Measurements from ENCODE around the gene SRA1. TPM values are rescaled to one million over a fixed set of nuclear protein-coding genes. Genes with fewer than 3 reads are reported as not detected.

The SRA1 gene
- polyA plus RNA-seq, 4 donors, result 23.4 to 29.6 (median 26.4) TPM

- no peak for DNase-seq (ENCODE audit: low read depth in 4 of 4, low spot score in 3 of 4)
Observed at GRCh38 chr5:140571105-140571504, 13.8 kb upstream of the SRA1 start.

DNA sequence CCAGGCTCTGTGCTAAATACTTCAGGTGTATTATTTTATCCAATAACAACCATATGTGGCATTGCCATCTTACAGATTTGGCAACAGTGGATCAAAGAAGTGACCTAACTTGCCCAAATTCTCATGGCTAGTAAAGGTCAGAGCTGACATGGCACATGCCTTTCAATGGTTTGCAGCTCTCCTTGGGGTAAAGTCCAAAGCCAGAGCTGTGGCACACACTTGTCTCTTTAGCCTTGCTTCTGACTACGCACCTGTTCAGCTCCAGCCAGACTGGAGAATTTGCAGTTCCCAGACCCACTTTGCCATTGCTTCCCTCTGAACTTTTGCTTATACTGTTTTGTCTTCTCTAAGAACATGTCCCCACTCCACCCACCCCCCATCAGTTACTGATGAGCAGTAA lies 13.2 kb upstream of the SRA1 start:
- no peak for DNase-seq (ENCODE audit: low read depth in 4 of 4, low spot score in 3 of 4)

GRCh38 chr5:140570058-140570457 lies 12.8 kb upstream of the SRA1 start:
- no peak for DNase-seq (ENCODE audit: low read depth in 4 of 4, low spot score in 3 of 4)

DNA sequence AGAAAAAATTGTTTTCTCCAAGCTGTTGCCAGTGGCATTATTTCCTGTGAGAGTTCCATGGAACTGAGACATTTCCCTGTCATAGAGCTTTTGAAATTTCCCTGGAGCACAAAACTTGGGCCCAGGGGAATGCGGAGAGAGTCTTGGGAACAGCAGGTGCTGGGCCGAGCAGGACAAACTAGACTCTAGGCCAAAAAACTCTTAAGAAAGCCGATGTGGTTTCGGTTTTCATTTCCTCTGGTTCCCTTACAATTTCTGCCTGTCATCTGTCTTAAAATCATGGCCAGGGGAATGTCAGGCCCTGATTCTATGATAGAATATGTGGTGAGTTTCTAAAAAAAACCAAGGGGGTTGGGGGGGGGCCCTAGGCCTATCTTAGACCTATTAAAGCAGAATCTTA lies 11.9 kb upstream of the SRA1 start:
- DNase-seq (ENCODE audit: low read depth in 4 of 4, low spot score in 3 of 4), result no peak

DNA sequence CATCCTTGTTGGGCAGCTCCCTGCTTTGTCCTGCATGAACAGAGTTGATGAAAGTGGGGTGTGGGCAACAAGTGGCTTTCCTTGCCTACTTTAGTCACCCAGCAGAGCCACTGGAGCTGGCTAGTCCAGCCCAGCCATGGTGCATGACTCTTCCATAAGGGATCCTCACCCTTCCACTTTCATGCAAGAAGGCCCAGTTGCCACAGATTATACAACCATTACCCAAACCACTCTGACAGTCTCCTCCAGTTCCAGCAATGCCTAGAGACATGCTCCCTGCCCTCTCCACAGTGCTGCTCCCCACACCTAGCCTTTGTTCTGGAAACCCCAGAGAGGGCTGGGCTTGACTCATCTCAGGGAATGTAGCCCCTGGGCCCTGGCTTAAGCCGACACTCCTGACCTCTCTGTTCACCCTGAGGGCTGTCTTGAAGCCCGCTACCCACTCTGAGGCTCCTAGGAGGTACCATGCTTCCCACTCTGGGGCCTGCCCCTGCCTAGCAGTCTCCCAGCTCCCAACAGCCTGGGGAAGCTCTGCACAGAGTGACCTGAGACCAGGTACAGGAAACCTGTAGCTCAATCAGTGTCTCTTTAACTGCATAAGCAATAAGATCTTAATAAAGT lies 11.3 kb upstream of the SRA1 start:
- DNase-seq (ENCODE audit: low read depth in 4 of 4, low spot score in 3 of 4), result no peak

GRCh38 chr5:140567871-140568270 lies 10.6 kb upstream of the SRA1 start:
- DNase-seq (ENCODE audit: low read depth in 4 of 4, low spot score in 3 of 4), result no peak

GRCh38 chr5:140567136-140567818 lies 10.0 kb upstream of the SRA1 start:
- DNase-seq (ENCODE audit: low read depth in 4 of 4, low spot score in 3 of 4), result no peak

- no peak for DNase-seq (ENCODE audit: low read depth in 4 of 4, low spot score in 3 of 4)
Observed at GRCh38 chr5:140566665-140567064, 9.4 kb upstream of the SRA1 start.

DNA sequence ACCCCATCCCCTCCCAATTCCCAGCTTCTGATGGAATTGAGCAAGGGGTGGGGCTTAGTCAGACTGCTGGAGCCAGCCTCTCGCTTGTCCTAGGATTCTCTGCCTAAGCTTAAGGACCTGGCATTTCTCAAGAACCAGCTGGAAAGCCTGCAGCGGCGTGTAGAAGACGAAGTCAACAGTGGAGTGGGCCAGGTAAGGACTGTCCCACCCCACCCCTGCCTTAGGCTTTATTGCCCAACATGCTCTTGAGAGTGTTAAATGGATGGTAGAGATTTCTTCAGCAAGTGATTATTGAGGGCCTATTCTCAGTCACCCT lies 8.5 kb upstream of the SRA1 start:
- DNase-seq (ENCODE audit: low read depth in 4 of 4, low spot score in 3 of 4), result no peak

GRCh38 chr5:140565024-140565779 lies 7.9 kb upstream of the SRA1 start:
- DNase-seq (ENCODE audit: low read depth in 4 of 4, low spot score in 3 of 4), result no peak

GRCh38 chr5:140564196-140565023 lies 7.1 kb upstream of the SRA1 start, which contains the start of the genes APBB3 and SLC35A4:
Gene APBB3 (minus strand): TSS chr5:140564598. CDS start chr5:140564245, 353 bp downstream.
Gene SLC35A4 (plus strand): TSS chr5:140564828. CDS start chr5:140567170, 2,342 bp downstream.
- peak; percentile 93 to 95 (median 94) for DNase-seq (ENCODE audit: low read depth in 4 of 4, low spot score in 3 of 4)

- no peak for DNase-seq (ENCODE audit: low read depth in 4 of 4, low spot score in 3 of 4)
Observed at GRCh38 chr5:140563596-140563995, 6.3 kb upstream of the SRA1 start.

GRCh38 chr5:140561753-140562523 lies 4.7 kb upstream of the SRA1 start:
- DNase-seq (ENCODE audit: low read depth in 4 of 4, low spot score in 3 of 4), result no peak

DNA sequence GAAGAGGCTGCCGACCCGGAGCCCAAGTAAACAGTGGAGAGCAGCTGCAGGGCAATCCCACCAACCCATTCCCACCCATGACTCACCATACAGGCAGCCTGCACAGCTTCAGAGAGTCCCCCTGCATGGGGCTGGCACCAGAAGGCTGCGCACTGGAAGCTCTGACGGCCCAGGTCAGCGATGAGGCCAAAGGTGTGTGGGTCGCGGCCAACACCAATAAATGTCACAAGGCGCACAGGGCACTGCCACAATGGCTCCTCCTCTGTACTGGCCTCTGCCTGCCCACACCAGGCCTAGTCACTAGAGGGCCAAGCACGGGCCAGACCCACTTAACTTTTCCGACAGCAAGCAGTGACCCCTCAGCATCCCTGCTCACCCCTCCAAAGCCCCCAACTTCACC lies 3.0 kb upstream of the SRA1 start:
- DNase-seq (ENCODE audit: low read depth in 4 of 4, low spot score in 3 of 4), result no peak

DNA sequence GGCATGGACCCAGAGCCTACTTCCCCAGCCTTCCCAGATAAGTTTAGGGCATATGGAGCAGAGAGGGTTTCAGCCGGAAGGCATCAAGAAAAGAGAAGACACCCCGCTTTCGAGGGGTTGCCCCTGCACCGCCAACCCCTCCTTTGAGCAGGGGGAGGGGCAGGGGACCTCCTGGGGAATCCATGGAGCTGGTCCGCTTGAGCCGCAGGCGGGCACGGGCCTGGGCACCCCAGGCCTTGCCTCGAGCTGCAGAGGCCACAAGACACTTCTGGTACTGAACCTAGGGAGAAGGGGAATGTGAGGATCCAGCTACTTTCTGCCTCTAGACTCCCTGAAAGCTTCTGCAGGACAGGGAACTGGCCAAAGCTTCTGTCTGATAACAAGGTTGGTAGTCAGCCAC lies 1.3 kb upstream of the SRA1 start:
- DNase-seq (ENCODE audit: low read depth in 4 of 4, low spot score in 3 of 4), result no peak

DNA sequence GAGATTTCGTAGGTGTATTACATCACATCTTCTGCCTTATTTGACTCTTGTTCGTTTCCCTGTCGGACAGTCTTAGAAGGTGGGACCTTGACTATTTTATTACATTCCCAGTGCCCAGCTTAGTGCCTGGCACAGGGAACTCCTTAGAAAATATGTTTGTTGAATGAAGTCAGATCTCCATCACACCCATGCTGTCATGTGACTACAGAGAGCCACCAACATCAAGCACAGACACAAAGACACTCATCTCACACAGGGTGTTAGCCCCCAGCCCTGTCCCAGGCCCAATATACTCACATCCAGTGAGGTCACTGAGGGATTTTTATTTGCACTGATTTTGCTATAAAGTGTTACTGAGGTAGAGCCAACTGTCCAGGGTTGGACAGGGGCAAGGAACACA lies 692 bp upstream of the SRA1 start:
- no peak for DNase-seq (ENCODE audit: low read depth in 4 of 4, low spot score in 3 of 4)

- no peak for DNase-seq (ENCODE audit: low read depth in 4 of 4, low spot score in 3 of 4)
Observed at GRCh38 chr5:140556438-140556837, 835 bp downstream of the SRA1 start.

DNA sequence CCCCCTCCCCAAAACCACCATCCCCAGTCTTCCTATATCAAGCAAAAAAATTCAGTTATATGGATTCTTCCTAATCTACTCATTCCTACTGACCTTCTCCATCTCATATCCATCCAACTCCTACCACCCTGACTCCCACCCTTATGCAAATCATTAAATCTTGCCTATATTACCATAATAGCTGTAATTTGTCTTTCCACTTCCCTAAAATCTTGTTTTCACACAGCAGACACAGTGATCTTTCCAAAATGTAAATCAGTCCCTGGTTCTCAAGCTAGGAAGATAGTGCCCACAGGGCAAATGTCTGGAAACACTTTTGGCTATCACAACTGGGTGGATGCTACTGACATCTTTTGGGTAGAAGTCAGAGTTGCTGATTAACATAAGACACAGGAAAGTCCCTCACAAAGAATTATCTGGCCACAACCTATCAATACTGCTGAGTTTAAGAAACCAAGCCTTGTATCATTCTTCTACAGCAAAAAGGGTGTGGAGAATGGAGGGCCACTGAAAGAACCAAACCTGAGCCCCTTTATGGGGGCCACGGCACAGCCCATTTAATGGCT lies 1.4 kb downstream of the SRA1 start:
- no peak for DNase-seq (ENCODE audit: low read depth in 4 of 4, low spot score in 3 of 4)

GRCh38 chr5:140554454-140554853 lies 2.8 kb downstream of the SRA1 start:
- no peak for DNase-seq (ENCODE audit: low read depth in 4 of 4, low spot score in 3 of 4)

DNA sequence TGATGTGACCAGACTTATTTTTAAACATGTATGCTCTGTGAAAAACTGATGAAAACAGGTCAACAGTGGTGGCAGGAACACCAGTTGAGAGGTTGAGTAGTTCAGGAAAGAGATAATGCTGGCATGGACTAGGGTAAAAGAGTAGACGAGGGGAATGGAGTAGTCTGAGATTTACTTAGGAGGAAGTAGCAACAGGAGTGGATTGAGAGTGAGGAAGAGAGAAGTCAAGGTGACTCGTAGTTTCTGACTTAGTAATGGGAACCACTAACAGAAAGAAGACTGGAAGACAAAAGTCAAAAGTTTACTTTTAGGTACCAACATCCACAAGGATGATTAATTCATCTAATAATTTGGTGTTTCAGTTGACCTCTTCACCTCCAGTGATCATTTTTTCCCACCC lies 3.6 kb downstream of the SRA1 start:
- no peak for DNase-seq (ENCODE audit: low read depth in 4 of 4, low spot score in 3 of 4)

Data from right renal pelvis (tissue), 4 donors.